Upper lobe of right lung (tissue), 1 donor: ENCODE data around the gene SLC25A27. TPM values are rescaled to one million over a fixed set of nuclear protein-coding genes. Genes with fewer than 3 reads are reported as not detected.
A peak's percentile ranks its signal among the peaks of the same experiment; 100 is the strongest.

Source experiments
- ATAC-seq: fragments of 200-7000 bp; cut with Tn5 transposase; one replicate; pipeline ENCODE4 v1.9.1; 2020; ENCODE audit warnings: mild to moderate bottlenecking, moderate library complexity
- DNase-seq: peaks from one replicate; pipeline ENCODE4 v3.0.0-alpha.2; 2020
- H3K27ac ChIP-seq: fragments of 200-600 bp; one replicate; pipeline ENCODE4 v1.8.0; 2022
- H3K27me3 ChIP-seq: fragments of 200-600 bp; one replicate; pipeline ENCODE4 v1.8.0; 2022; ENCODE audit warnings: mild to moderate bottlenecking
- H3K36me3 ChIP-seq: fragments of 200-600 bp; one replicate; pipeline ENCODE4 v1.8.0; 2022
- H3K4me1 ChIP-seq: fragments of 200-600 bp; one replicate; pipeline ENCODE4 v1.8.0; 2022
- H3K4me3 ChIP-seq: fragments of 200-600 bp; one replicate; pipeline ENCODE4 v1.8.0; 2022; ENCODE audit warnings: mild to moderate bottlenecking
- H3K9me3 ChIP-seq: fragments of 200-600 bp; one replicate; pipeline ENCODE4 v1.8.0; 2022
- CTCF ChIP-seq: fragments of 200-600 bp; IDR thresholded peaks from one replicate; pipeline ENCODE4 v1.8.0; 2022; ENCODE audit warnings: antibody characterized with exemption
- intact Hi-C: fragments of 100-400 bp; cut with DNase I; formaldehyde crosslinking; loops from one replicate; pipeline ENCODE4 v1.11.0; 2022
- total RNA-seq: library from RNA; stranded (reverse); fragmentation: NEBNext Ultra II Directional; extraction: Animal tissue kit (Norgen Biotek cat#: 25700); gene quantifications from one replicate; pipeline ENCODE4 v1.2.1, GENCODE V29; 2021
- donor health status: DM: no; HTN: yes; CAD: no; lungs with severe emphysema.

The SLC25A27 gene
- total RNA-seq, 1 donor from 2014 or later = 17.8 TPM

GRCh38 chr6:46688117-46688965 is 35.6 kb downstream of the SLC25A27 start:
- no peak overlapping the region for H3K4me3 ChIP-seq
- DNase-seq (peak; percentile 55), ATAC-seq (no peak)
- no peaks in the 10 kb centered on the region for H3K9me3 ChIP-seq
- no peaks in the 10 kb centered on the region for H3K36me3 ChIP-seq
- H3K27me3 ChIP-seq = no peaks in the 10 kb centered on the region
- TF ChIP-seq CTCF = no peak
- no peak overlapping the region for H3K27ac ChIP-seq
- intact Hi-C loops = no loop called here
- no peaks in the 10 kb centered on the region for H3K4me1 ChIP-seq

DNA sequence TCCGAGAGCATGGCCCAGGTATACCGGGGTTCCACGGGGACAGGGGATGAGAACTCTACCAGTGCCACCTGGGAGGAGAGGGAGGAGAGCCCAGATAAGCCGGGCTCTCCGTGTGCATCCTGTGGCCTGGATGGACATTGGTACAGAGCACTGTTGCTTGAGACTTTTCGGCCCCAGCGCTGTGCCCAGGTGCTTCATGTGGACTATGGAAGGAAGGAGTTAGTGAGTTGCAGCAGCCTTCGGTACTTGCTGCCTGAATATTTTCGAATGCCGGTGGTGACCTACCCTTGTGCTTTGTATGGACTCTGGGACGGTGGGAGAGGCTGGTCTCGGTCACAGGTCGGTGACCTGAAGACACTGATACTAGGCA is 36.2 kb downstream of the SLC25A27 start:
- ATAC-seq (no peak), DNase-seq (no peak)
- intact Hi-C loops = no loop called here
- no peaks in the 10 kb centered on the region for H3K36me3 ChIP-seq
- no peak for TF ChIP-seq CTCF
- no peak overlapping the region for H3K27ac ChIP-seq
- no peaks in the 10 kb centered on the region for H3K4me1 ChIP-seq
- no peaks in the 10 kb centered on the region for H3K9me3 ChIP-seq
- H3K4me3 ChIP-seq = no peak overlapping the region
- H3K27me3 ChIP-seq = no peaks in the 10 kb centered on the region

DNA sequence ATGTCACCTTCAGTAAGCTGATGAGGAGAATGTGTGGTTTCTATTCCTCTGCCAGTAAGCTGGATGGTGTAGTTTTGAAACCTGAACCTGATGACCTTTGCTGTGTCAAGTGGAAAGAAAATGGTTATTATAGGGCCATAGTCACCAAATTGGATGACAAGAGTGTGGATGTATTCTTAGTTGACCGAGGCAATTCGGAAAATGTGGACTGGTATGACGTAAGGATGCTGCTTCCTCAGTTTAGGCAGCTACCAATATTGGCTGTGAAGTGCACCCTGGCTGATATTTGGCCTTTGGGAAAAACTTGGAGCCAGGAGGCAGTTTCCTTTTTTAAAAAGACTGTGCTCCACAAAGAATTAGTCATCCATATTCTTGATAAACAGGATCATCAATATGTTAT is 36.9 kb downstream of the SLC25A27 start:
- Histone ChIP-seq H3K4me1 (no peaks in the 10 kb centered on the region), H3K27me3 (no peaks in the 10 kb centered on the region), H3K4me3 (no peak overlapping the region), H3K9me3 (no peaks in the 10 kb centered on the region), H3K36me3 (no peaks in the 10 kb centered on the region), H3K27ac (no peak overlapping the region)
- ATAC-seq (no peak), DNase-seq (no peak)
- intact Hi-C loops = no loop called here
- no peak for TF ChIP-seq CTCF

- no peak overlapping the region for H3K4me3 ChIP-seq
- H3K36me3 ChIP-seq = no peaks in the 10 kb centered on the region
- intact Hi-C loops = no loop called here
- no peaks in the 10 kb centered on the region for H3K4me1 ChIP-seq
- no peak overlapping the region for H3K27ac ChIP-seq
- DNase-seq = no peak
- no peaks in the 10 kb centered on the region for H3K27me3 ChIP-seq
- ATAC-seq = no peak
- H3K9me3 ChIP-seq = no peaks in the 10 kb centered on the region
- TF ChIP-seq CTCF = no peak
Measured at GRCh38 chr6:46690141-46690755, 37.5 kb downstream of the SLC25A27 start.

DNA sequence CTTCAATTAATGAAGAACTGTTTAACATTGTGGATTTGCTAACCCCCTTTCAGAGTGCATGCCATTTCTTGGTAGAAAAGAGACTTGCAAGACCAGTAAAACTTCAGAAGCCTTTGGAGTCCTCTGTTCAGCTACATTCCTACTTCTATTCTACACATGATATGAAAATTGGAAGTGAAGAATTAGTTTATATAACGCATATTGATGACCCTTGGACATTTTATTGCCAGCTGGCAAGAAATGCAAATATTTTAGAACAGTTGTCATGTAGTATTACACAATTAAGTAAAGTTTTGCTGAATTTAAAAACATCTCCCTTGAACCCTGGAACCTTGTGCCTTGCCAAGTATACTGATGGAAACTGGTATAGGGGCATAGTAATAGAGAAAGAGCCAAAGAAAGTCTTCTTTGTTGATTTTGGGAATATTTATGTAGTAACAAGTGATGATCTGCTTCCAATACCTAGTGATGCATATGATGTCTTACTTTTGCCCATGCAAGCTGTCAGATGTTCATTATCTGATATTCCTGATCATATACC is 38.2 kb downstream of the SLC25A27 start:
- Histone ChIP-seq H3K27ac (no peak overlapping the region), H3K27me3 (no peaks in the 10 kb centered on the region), H3K4me3 (no peak overlapping the region), H3K36me3 (no peaks in the 10 kb centered on the region), H3K9me3 (no peaks in the 10 kb centered on the region), H3K4me1 (no peaks in the 10 kb centered on the region)
- intact Hi-C loops = no loop called here
- no peak for TF ChIP-seq CTCF
- no peak for ATAC-seq
- no peak for DNase-seq
